A549 (cell line): ENCODE data around the gene FHAD1. TPM values are rescaled to one million over a fixed set of nuclear protein-coding genes. Genes with fewer than 3 reads are reported as not detected.

Experiments
- ATAC-seq, 2 experiments: fragments of 200-7000 bp in 1 of 2; fragments of >200 bp in 1 of 2; cut with Nextera tagmentation in 1 of 2; cut with Tn5 transposase in 1 of 2; 3 replicates each; pipeline versions ENCODE4 v1.8.0 to v1.9.1; 2018 to 2020; ENCODE audit warnings: mild to moderate bottlenecking in 1 of 2, moderate library complexity in 1 of 2
- CTCF ChIA-PET: fragments of 300-600 bp; sonication (Branson Sonifier 250); formaldehyde crosslinking; extraction: SDS; loops from one replicate; lab custom pipeline; 2021; ENCODE audit warnings: antibody characterized with exemption, inconsistent platforms; lab: Yijun Ruan, JAX
- POLR2A ChIA-PET: fragments of 350-600 bp; formaldehyde crosslinking; extraction: SDS; loops from one replicate; lab custom pipeline; 2021; ENCODE audit warnings: antibody characterized with exemption, inconsistent platforms; lab: Yijun Ruan, JAX
- DNase-seq, 2 experiments: peaks; one replicate each; pipeline versions ENCODE4 v3.0.0 to v3.0.0-alpha.2; 2011 to 2016; ENCODE audit warnings: low read depth in 1 of 2, low spot score in 1 of 2
- FAIRE-seq: peaks from 2 replicates; lab custom pipeline; 2011; peaks lifted over from hg19 to GRCh38; lab: Jason Lieb, UNC
- H3K27ac ChIP-seq, 2 experiments: fragments of >200 bp; sonication (Bioruptor Twin); formaldehyde crosslinking; 3 replicates each; pipeline ENCODE4 v1.5.1; 2016 to 2017
- H3K4me1 ChIP-seq: fragments of >200 bp; sonication (Bioruptor Twin); formaldehyde crosslinking; 3 replicates; pipeline ENCODE4 v1.6.1; 2016
- H3K4me2 ChIP-seq: fragments of >200 bp; sonication (Bioruptor Twin); formaldehyde crosslinking; 3 replicates; pipeline ENCODE4 v1.6.1; 2016
- H3K4me3 ChIP-seq: fragments of >200 bp; sonication (Bioruptor Twin); formaldehyde crosslinking; 3 replicates; pipeline ENCODE4 v1.5.1; 2016
- H3K9me3 ChIP-seq: fragments of >200 bp; sonication (Bioruptor Twin); formaldehyde crosslinking; 3 replicates; pipeline ENCODE4 v1.6.1; 2016
- CEBPB ChIP-seq, 2 experiments: fragments of >200 bp in 1 of 2; sonication (Bioruptor Twin) in 1 of 2; formaldehyde crosslinking in 1 of 2; IDR thresholded peaks; 2 replicates each; pipeline ENCODE4 v1.6.1; 2012 to 2016
- CHD2 ChIP-seq: fragments of 150-350 bp; IDR thresholded peaks from 2 replicates; pipeline ENCODE4 v1.6.1; 2014; ENCODE audit warnings: low read length; ENCODE audit not compliant: partially characterized antibody
- CHD4 ChIP-seq: fragments of 200-600 bp; sonication (generic); IDR thresholded peaks from 2 replicates; pipeline ENCODE4 v1.6.1; 2016; ENCODE audit warnings: antibody characterized with exemption, mild to moderate bottlenecking, borderline replicate concordance
- EHMT2 ChIP-seq: fragments of 200-600 bp; sonication (generic); IDR thresholded peaks from 2 replicates; pipeline ENCODE4 v1.6.1; 2016; ENCODE audit warnings: antibody characterized with exemption, low read depth, mild to moderate bottlenecking, moderate library complexity
- EP300 ChIP-seq, 2 experiments: fragments of >200 bp; sonication (Bioruptor Twin); formaldehyde crosslinking; IDR thresholded peaks; 2 replicates in 1 of 2; 3 replicates in 1 of 2; pipeline ENCODE4 v1.6.1; 2016 to 2017
- ESRRA ChIP-seq: fragments of 150-350 bp; IDR thresholded peaks from 2 replicates; pipeline ENCODE4 v1.6.1; 2014; ENCODE audit warnings: mild to moderate bottlenecking, low read length, borderline replicate concordance
- FOSB ChIP-seq: fragments of 250-450 bp; sonication (Bioruptor Pico); IDR thresholded peaks from 2 replicates; pipeline ENCODE4 v1.5.0; 2020; ENCODE audit warnings: mild to moderate bottlenecking, moderate library complexity
- FOXS1 ChIP-seq: fragments of 250-450 bp; sonication (Bioruptor Pico); IDR thresholded peaks from 2 replicates; pipeline ENCODE4 v1.5.0; 2020; ENCODE audit warnings: mild to moderate bottlenecking, moderate library complexity
- HDAC2 ChIP-seq: fragments of 200-600 bp; sonication (generic); IDR thresholded peaks from 2 replicates; pipeline ENCODE4 v1.6.1; 2016
- HEYL ChIP-seq: fragments of 250-450 bp; sonication (Bioruptor Pico); IDR thresholded peaks from 2 replicates; pipeline ENCODE4 v1.8.0; 2021; ENCODE audit warnings: mild to moderate bottlenecking, moderate library complexity
- HOXA7 ChIP-seq: fragments of 250-450 bp; sonication (Bioruptor Pico); IDR thresholded peaks from 2 replicates; pipeline ENCODE4 v1.5.0; 2020; ENCODE audit warnings: mild to moderate bottlenecking, moderate library complexity
- HOXB13 ChIP-seq: fragments of 250-450 bp; sonication (Bioruptor Pico); IDR thresholded peaks from 2 replicates; pipeline ENCODE4 v1.5.0; 2020; ENCODE audit warnings: low read depth, mild to moderate bottlenecking, moderate library complexity
- HOXB5 ChIP-seq: fragments of 250-450 bp; sonication (Bioruptor Pico); IDR thresholded peaks from 2 replicates; pipeline ENCODE4 v1.5.0; 2020; ENCODE audit warnings: mild to moderate bottlenecking, moderate library complexity
- JUNB ChIP-seq: fragments of >200 bp; sonication (Bioruptor Twin); formaldehyde crosslinking; IDR thresholded peaks from 2 replicates; pipeline ENCODE4 v1.6.1; 2016
- KDM1A ChIP-seq: fragments of 200-600 bp; sonication (generic); IDR thresholded peaks from 2 replicates; pipeline ENCODE4 v1.6.1; 2016; ENCODE audit warnings: low read depth, mild to moderate bottlenecking
- MAFK ChIP-seq: fragments of 450-650 bp; IDR thresholded peaks from 2 replicates; pipeline ENCODE4 v1.6.1; 2014; ENCODE audit not compliant: partially characterized antibody
- MAZ ChIP-seq: fragments of 150-350 bp; IDR thresholded peaks from 2 replicates; pipeline ENCODE4 v1.6.1; 2014; ENCODE audit warnings: antibody characterized with exemption, low read depth, low read length, borderline replicate concordance
- MYC ChIP-seq: IDR thresholded peaks from 2 replicates; pipeline ENCODE4 v1.6.1; 2012; ENCODE audit warnings: mild to moderate bottlenecking, inconsistent platforms, low read length, improper control_type of control experiment, borderline replicate concordance
- NFE2L2 ChIP-seq: fragments of 150-350 bp; conservative IDR thresholded peaks from 2 replicates; pipeline ENCODE4 v1.6.1; 2014; ENCODE audit warnings: low read length
- NPAS2 ChIP-seq: fragments of 250-450 bp; sonication (Bioruptor Pico); IDR thresholded peaks from 2 replicates; pipeline ENCODE4 v1.8.0; 2022; ENCODE audit warnings: mild to moderate bottlenecking, moderate library complexity, borderline replicate concordance
- RCOR1 ChIP-seq: fragments of 150-350 bp; IDR thresholded peaks from 2 replicates; pipeline ENCODE4 v1.6.1; 2014; ENCODE audit warnings: antibody characterized with exemption, low read length, low read depth
- RFX5 ChIP-seq: fragments of 450-650 bp; IDR thresholded peaks from 2 replicates; pipeline ENCODE4 v1.7.1; 2014; ENCODE audit warnings: antibody characterized with exemption, mild to moderate bottlenecking, moderate library complexity
- SREBF2 ChIP-seq: fragments of 450-650 bp; IDR thresholded peaks from 2 replicates; pipeline ENCODE4 v1.6.1; 2014; ENCODE audit warnings: mild to moderate bottlenecking, moderate library complexity
- TP53 ChIP-seq: fragments of 250-450 bp; sonication (Bioruptor Pico); IDR thresholded peaks from 2 replicates; pipeline ENCODE4 v1.5.0; 2021; ENCODE audit warnings: mild to moderate bottlenecking, moderate library complexity
- ZFP36 ChIP-seq: fragments of 450-650 bp; IDR thresholded peaks from 2 replicates; pipeline ENCODE4 v1.6.1; 2014; ENCODE audit warnings: borderline replicate concordance; ENCODE audit not compliant: partially characterized antibody
- ZSCAN20 ChIP-seq: fragments of 250-450 bp; sonication (Bioruptor Pico); IDR thresholded peaks from 2 replicates; pipeline ENCODE4 v1.8.0; 2022; ENCODE audit warnings: mild to moderate bottlenecking, moderate library complexity
- WGBS: methylation state at CpG from one replicate; pipeline ENCODE4 v1.1.6; 2017; ENCODE audit errors: missing lambda C conversion rate; 5-methylcytosine and 5-hydroxymethylcytosine counted together
- polyA plus RNA-seq, 4 experiments: library from polyadenylated mRNA; depleted of rRNA in 3 of 4; stranded (reverse); fragments of >200 nt; fragmentation: RNase III in 1 of 4; extraction: RNeasy Plus Mini Kit Qiagen cat#74134 plus additional on column Dnase treatment in 1 of 4; gene quantifications; 2 replicates in 3 of 4; 3 replicates in 1 of 4; pipeline ENCODE4 v1.2.3, GENCODE V29; 2011 to 2017
- TF ChIP-seq, protein P1 (sequence below): fragments of >200 bp; sonication (Bioruptor Twin); formaldehyde crosslinking; IDR thresholded peaks from 3 replicates; pipeline ENCODE4 v1.6.1; 2016
- TF ChIP-seq, protein P2 (sequence below): fragments of 450-650 bp; IDR thresholded peaks from 2 replicates; pipeline ENCODE4 v1.6.1; 2014; ENCODE audit warnings: antibody characterized with exemption
- TF ChIP-seq, protein P3 (sequence below): fragments of 250-450 bp; sonication (Bioruptor Pico); IDR thresholded peaks from 2 replicates; pipeline ENCODE4 v1.5.0; 2021; ENCODE audit warnings: mild to moderate bottlenecking, moderate library complexity, borderline replicate concordance
- TF ChIP-seq, protein P4 (sequence below): IDR thresholded peaks from 2 replicates; pipeline ENCODE4 v1.6.1; 2012
- TF ChIP-seq, protein P5 (sequence below): fragments of 150-350 bp; IDR thresholded peaks from 2 replicates; pipeline ENCODE4 v1.6.1; 2014; ENCODE audit warnings: low read depth, mild to moderate bottlenecking, low read length

Gene FHAD1
- polyA plus RNA-seq, 2 of the 4 experiments (the other 2 are of a cell fraction) = 0.31 to 0.32 TPM

DNA sequence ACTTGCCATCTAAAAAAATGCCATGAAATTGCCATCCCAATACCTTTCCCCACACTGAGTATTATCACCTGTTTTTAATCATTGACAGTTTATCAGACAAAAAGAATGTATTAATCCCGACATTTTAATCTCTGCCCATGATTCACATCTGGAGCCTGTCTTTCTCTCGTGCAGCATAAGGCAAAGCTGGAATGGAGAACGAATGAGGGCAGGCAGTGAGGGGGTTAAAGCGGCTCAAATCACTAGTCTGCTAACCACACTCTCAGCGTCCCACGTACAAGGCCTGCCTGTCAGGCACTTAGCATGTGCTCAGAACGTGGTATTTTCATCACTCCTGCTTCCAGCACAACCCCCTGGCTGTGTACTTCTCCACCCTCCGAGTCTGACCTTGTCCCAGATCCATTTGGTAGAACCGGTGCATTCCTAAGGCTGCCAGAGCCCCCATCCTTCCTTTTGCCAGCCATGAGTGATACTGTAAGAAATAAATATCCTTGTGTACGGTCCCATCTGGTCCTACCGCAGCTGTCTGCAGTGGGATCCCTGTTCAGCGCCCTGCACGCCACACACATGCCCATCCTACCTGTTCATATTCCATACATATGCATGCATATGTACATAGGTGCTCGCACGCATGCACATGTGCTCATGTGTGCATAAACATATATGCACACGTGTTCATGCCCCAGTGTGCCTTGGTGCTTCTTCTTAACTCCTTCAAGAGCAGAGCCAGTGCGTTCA, 34.6 kb upstream of the FHAD1 start:
- no peak for FAIRE-seq
- Histone ChIP-seq H3K4me1 (peaks cover 23% of the 10 kb centered on the region; the same call in 2 of the 3 replicates), H3K4me3 (no peak overlapping the region), H3K9me3 (no peaks in the 10 kb centered on the region), H3K4me2 (no peak overlapping the region), H3K27ac (0 out of 6 replicates have a peak overlapping the region, but pooled peaks of 1 of the 2 experiments have one; percentile 19)
- no peak; a peak in 2 of 6 replicates for ATAC-seq
- WGBS = 77% methylated on average over 15 of the region's 17 CpGs
- TF ChIP-seq HOXA7 (CRISPR knock-in tag) = no peak
- no peak for TF ChIP-seq HEYL (CRISPR knock-in tag)
- TF ChIP-seq NFE2L2 = no peak
- TF ChIP-seq ZFP36 = no peak
- TF ChIP-seq RCOR1 = no peak
- TF ChIP-seq NPAS2 (CRISPR knock-in tag) = no peak
- TF ChIP-seq HOXB5 (CRISPR knock-in tag) = no peak
- no peak for TF ChIP-seq MAFK
- no peak for TF ChIP-seq SREBF2
- no peak for TF ChIP-seq CEBPB (IDR thresholded peaks at IDR 0.05)
- TF ChIP-seq, protein P1, sequence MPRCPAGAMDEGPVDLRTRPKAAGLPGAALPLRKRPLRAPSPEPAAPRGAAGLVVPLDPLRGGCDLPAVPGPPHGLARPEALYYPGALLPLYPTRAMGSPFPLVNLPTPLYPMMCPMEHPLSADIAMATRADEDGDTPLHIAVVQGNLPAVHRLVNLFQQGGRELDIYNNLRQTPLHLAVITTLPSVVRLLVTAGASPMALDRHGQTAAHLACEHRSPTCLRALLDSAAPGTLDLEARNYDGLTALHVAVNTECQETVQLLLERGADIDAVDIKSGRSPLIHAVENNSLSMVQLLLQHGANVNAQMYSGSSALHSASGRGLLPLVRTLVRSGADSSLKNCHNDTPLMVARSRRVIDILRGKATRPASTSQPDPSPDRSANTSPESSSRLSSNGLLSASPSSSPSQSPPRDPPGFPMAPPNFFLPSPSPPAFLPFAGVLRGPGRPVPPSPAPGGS = no peak
- no peak for TF ChIP-seq ESRRA
- no peak for TF ChIP-seq HDAC2
- no peak for TF ChIP-seq CHD4
- no peak for TF ChIP-seq TP53
- TF ChIP-seq, protein P2, sequence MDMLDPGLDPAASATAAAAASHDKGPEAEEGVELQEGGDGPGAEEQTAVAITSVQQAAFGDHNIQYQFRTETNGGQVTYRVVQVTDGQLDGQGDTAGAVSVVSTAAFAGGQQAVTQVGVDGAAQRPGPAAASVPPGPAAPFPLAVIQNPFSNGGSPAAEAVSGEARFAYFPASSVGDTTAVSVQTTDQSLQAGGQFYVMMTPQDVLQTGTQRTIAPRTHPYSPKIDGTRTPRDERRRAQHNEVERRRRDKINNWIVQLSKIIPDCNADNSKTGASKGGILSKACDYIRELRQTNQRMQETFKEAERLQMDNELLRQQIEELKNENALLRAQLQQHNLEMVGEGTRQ = no peak
- no peak for DNase-seq
- ChIA-PET CTCF (interaction anchor here (0.7 to 1.5 kb wide), 4 partner anchors 9 to 219 kb away, joined by 3 read pairs; no protein-coding TSS in a partner anchor), POLR2A (no interaction called here)

DNA sequence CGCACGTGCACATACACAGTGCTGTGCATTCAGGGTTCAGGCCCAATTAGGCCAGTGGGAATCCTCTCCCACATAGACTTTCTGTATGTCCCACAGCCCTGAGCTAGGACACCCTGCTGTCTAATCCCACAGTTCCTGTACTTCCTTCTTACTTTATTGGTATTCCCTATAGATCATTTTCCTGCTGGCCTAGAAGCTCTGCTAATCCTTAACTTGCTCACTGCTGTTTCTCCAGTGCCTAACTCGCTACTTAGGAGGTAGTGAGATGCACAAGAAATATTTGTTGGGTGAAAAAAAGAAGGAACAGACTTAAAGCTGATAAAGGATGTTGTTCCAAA, 34.1 kb upstream of the FHAD1 start:
- Histone ChIP-seq H3K4me1 (peaks cover 17% of the 10 kb centered on the region; the same call in 2 of the 3 replicates), H3K9me3 (no peaks in the 10 kb centered on the region), H3K4me3 (no peak overlapping the region), H3K4me2 (no peak overlapping the region), H3K27ac (no peak overlapping the region)
- no peak for ATAC-seq
- DNase-seq = no peak
- ChIA-PET CTCF (interaction anchor here (0.6 to 1.5 kb wide), 5 partner anchors 9 to 219 kb away, joined by 3 read pairs; no protein-coding TSS in a partner anchor), POLR2A (no interaction called here)
- TF ChIP-seq HOXA7 (CRISPR knock-in tag) (no peak), EP300 (IDR thresholded peaks at IDR 0.05) (no peak), MAZ (no peak), TP53 (no peak), FOSB (CRISPR knock-in tag) (no peak), KDM1A (no peak), ZFP36 (no peak), CHD2 (no peak), SREBF2 (no peak), MYC (no peak), RFX5 (no peak), JUNB (no peak), ZSCAN20 (no peak), HOXB13 (CRISPR knock-in tag) (no peak), FOXS1 (no peak), EHMT2 (no peak), HEYL (CRISPR knock-in tag) (no peak)
- TF ChIP-seq, protein P3, sequence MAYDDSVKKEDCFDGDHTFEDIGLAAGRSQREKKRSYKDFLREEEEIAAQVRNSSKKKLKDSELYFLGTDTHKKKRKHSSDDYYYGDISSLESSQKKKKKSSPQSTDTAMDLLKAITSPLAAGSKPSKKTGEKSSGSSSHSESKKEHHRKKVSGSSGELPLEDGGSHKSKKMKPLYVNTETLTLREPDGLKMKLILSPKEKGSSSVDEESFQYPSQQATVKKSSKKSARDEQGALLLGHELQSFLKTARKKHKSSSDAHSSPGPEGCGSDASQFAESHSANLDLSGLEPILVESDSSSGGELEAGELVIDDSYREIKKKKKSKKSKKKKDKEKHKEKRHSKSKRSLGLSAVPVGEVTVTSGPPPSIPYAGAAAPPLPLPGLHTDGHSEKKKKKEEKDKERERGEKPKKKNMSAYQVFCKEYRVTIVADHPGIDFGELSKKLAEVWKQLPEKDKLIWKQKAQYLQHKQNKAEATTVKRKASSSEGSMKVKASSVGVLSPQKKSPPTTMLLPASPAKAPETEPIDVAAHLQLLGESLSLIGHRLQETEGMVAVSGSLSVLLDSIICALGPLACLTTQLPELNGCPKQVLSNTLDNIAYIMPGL (CRISPR knock-in tag) = no peak
- TF ChIP-seq, protein P4, sequence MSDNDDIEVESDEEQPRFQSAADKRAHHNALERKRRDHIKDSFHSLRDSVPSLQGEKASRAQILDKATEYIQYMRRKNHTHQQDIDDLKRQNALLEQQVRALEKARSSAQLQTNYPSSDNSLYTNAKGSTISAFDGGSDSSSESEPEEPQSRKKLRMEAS = no peak
- TF ChIP-seq, protein P5, sequence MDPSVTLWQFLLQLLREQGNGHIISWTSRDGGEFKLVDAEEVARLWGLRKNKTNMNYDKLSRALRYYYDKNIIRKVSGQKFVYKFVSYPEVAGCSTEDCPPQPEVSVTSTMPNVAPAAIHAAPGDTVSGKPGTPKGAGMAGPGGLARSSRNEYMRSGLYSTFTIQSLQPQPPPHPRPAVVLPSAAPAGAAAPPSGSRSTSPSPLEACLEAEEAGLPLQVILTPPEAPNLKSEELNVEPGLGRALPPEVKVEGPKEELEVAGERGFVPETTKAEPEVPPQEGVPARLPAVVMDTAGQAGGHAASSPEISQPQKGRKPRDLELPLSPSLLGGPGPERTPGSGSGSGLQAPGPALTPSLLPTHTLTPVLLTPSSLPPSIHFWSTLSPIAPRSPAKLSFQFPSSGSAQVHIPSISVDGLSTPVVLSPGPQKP = no peak
- WGBS = 98% methylated on average over 3 of the region's 3 CpGs
- no peak for FAIRE-seq
